Esophagus muscularis mucosa (tissue), 4 donors: ENCODE measurements around the gene MED26. TPM values are rescaled to one million over a fixed set of nuclear protein-coding genes. Genes with fewer than 3 reads are reported as not detected.

ENCODE experiments used
- DNase-seq: peaks from one replicate; pipeline ENCODE4 v3.0.0-alpha.2; 2017; ENCODE audit errors: extremely low spot score
- H3K27ac ChIP-seq, 4 donors: fragments of 200-600 bp; sonication (generic); replicated peaks in 1 of 4; 1 replicate in 3 of 4; 2 replicates in 1 of 4; pipeline ENCODE4 v1.5.1; 2016 to 2019; ENCODE audit warnings: mild to moderate bottlenecking in 1 of 4
- H3K27me3 ChIP-seq, 4 donors: fragments of 200-600 bp; sonication (generic); one replicate each; pipeline versions ENCODE4 v1.5.1 to v1.6.0; 2016 to 2019
- H3K36me3 ChIP-seq, 4 donors: fragments of 200-600 bp; sonication (generic); one replicate each; pipeline ENCODE4 v1.5.1; 2016 to 2019
- H3K4me1 ChIP-seq, 4 donors: fragments of 200-600 bp; sonication (generic); one replicate each; pipeline ENCODE4 v1.5.1; 2016 to 2019
- H3K4me3 ChIP-seq, 4 donors: fragments of 200-600 bp; sonication (generic); 1 replicate in 2 of 4; 2 replicates in 2 of 4; pipeline ENCODE4 v1.5.1; 2016 to 2019; ENCODE audit warnings: mild to moderate bottlenecking in 4 of 4, moderate library complexity in 1 of 4
- H3K9me3 ChIP-seq, 4 donors: fragments of 200-600 bp; sonication (generic); 1 replicate in 3 of 4; 2 replicates in 1 of 4; pipeline ENCODE4 v1.5.1; 2016 to 2019
- CTCF ChIP-seq, 3 experiments: fragments of 200-600 bp in 2 of 3; fragments of 450-650 bp in 1 of 3; sonication (generic) in 2 of 3; IDR thresholded peaks; one replicate each; pipeline ENCODE4 v1.5.1; 2017 to 2019; ENCODE audit warnings: antibody characterized with exemption in 3 of 3, mild to moderate bottlenecking in 2 of 3, moderate library complexity in 1 of 3
- EP300 ChIP-seq: sonication (generic); formaldehyde crosslinking; IDR thresholded peaks from one replicate; pipeline ENCODE4 v1.6.1; 2017; ENCODE audit warnings: antibody characterized with exemption
- POLR2A ChIP-seq: fragments of 450-650 bp; IDR thresholded peaks from one replicate; pipeline ENCODE4 v1.6.1; 2017; ENCODE audit warnings: antibody characterized with exemption, moderate library complexity, mild to moderate bottlenecking, low read depth
- POLR2AphosphoS5 ChIP-seq, 2 donors: sonication (generic); formaldehyde crosslinking; IDR thresholded peaks; one replicate each; pipeline ENCODE4 v1.6.1; 2017; ENCODE audit warnings: antibody characterized with exemption in 2 of 2
- WGBS: methylation state at CpG from one replicate; pipeline ENCODE4 v1.1.5; 2018; 5-methylcytosine and 5-hydroxymethylcytosine counted together
- intact Hi-C: fragments of 100-400 bp; cut with DNase I; formaldehyde crosslinking; loops from one replicate; pipeline ENCODE4 v1.15.1; 2023
- total RNA-seq, 4 donors: library from RNA; depleted of rRNA; stranded (reverse); fragments of >200 nt; gene quantifications; one replicate each; pipeline versions ENCODE4 v1.1.0 to v1.2.1, GENCODE V29; 2016

The MED26 gene
- total RNA-seq, 4 donors from 2014 or later = 4.2 to 11.7 (median 8.8) TPM

DNA sequence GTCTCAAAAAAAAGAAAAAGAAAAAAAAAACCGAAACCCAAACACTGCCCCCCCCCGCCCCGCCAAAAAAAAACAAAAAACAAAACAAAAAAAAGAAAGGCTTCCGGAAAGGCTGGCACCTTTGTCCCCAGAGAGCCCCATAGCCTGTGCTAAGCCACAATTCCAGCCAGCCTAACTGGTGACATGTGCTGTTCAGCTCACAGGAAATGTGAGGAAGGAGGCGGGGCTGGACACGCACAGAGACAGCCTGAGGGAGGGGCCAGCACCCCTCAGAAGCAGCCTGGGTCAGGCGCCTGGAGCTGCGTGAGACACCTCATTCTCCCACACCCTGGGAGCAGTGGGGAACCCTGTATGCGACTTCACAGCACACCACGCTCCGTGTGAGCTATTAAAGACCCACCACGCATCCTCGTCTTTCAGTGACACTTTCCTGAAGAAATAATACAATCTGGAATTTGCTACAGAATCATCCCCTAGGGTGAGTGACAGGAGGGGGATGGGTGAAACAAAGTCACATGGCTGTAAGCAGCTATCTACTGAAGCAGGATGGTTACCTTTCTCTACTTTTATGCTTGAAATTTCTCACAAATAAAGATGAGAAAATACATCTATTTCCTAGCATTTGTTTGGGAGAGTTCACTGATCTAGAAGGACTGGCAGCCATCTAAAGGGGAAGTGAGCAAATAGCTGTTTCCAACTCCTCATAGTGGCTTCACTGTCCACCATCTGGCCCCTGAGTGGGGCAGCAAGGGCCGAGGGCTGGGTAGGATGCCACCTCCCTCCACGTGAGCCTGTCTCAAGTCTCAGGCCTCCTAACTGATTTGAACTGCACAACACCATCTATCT is 43.5 kb downstream of the MED26 start:
- TF ChIP-seq POLR2AphosphoS5 (IDR thresholded peaks at IDR 0.05) (peak; percentile 61 to 79), POLR2A (peak; percentile 14), EP300 (no peak), CTCF (IDR thresholded peaks at IDR 0.05) (no peak)
- intact Hi-C loops = no loop called here
- peaks cover 82 to 97% (median 92%) of the 10 kb centered on the region in 4 donors for H3K4me1 ChIP-seq
- H3K9me3 ChIP-seq = no peaks in the 10 kb centered on the region
- no peaks in the 10 kb centered on the region for H3K27me3 ChIP-seq
- peak overlapping the region; percentile 12 to 42 (median 18) for H3K4me3 ChIP-seq
- 10% methylated on average over 13 of the region's 15 CpGs for WGBS
- DNase-seq = peak; percentile 95
- peaks cover 0 to 6% (median 0%) of the 10 kb centered on the region in 4 donors for H3K36me3 ChIP-seq
- peak overlapping the region; percentile 61 to 73 (median 64) for H3K27ac ChIP-seq

DNA sequence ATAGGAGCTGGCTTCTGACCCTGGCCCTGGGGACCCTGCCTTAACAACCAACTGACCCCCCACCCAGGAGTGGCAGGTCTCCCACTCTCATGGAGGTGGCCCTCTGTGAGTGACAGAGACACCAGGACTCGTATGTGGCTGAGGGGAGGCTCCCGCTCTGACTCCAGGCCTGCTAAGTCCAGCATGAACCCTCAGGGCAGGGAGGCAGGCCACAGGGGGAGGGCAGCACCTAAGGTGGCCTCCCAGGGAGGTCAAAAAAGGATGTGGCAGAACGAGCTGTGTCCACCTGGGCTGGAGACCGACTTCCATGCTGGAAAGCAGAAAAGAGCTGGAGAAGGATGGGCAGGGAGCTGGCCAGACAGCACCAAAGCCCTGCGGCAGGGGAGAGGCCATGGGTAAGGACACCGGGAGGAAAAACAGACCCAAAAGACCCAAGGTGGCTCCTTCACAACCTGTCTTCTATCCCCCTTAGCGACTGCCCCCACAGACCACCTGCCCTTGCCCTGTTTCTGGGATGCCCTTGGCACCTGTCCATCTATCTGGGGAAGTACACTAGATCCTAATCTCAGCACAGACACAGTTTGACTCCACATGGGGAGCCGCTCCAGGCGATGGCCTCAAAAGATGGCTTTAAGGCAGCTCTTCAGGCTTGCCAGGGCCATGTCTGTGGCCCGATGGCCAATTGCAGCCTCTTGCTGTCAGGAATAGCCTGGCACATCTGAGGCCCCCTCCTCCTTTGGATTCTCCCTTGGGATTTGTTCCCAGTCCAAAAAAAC is 45.3 kb downstream of the MED26 start:
- Histone ChIP-seq H3K4me3 (no peak overlapping the region), H3K9me3 (no peaks in the 10 kb centered on the region), H3K4me1 (peaks cover 66 to 88% (median 78%) of the 10 kb centered on the region in 4 donors), H3K36me3 (peaks cover 4 to 24% (median 16%) of the 10 kb centered on the region in 4 donors), H3K27me3 (no peaks in the 10 kb centered on the region), H3K27ac (peak overlapping the region; percentile 3 to 40 (median 29))
- 90% methylated on average over 8 of the region's 10 CpGs for WGBS
- TF ChIP-seq EP300 = no peak
- no peak for TF ChIP-seq POLR2AphosphoS5 (IDR thresholded peaks at IDR 0.05)
- TF ChIP-seq POLR2A = no peak
- intact Hi-C loops = no loop called here
- no peak for DNase-seq

DNA sequence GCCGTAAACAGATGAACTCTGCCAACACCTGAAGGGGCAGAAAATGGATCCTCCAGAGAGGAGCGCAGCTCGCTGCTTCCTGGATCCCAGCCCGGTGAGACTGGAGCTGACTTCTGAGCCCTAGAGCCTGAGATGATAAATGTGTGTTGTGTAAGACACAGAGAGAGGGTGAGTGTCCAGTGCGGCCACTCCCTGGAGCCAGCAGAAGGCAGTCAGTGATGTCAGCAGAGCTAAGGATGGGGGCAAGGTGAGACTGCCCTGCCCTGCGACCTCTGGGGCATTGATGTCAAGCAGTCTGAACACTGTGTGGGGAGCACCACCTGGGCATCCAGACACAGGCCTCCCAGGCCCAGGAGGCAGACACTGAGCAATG is 46.0 kb downstream of the MED26 start:
- no peak for DNase-seq
- intact Hi-C loops = no loop called here
- Histone ChIP-seq H3K4me1 (peaks cover 62 to 88% (median 72%) of the 10 kb centered on the region in 4 donors), H3K9me3 (no peaks in the 10 kb centered on the region), H3K36me3 (peaks cover 11 to 32% (median 24%) of the 10 kb centered on the region in 4 donors), H3K27me3 (no peaks in the 10 kb centered on the region), H3K27ac (peak overlapping the region; percentile 19 to 42 (median 40)), H3K4me3 (no peak overlapping the region)
- WGBS = 72% methylated on average over 4 of the region's 6 CpGs
- TF ChIP-seq POLR2A (no peak), CTCF (IDR thresholded peaks at IDR 0.05) (no peak), POLR2AphosphoS5 (IDR thresholded peaks at IDR 0.05) (no peak), EP300 (no peak)

DNA sequence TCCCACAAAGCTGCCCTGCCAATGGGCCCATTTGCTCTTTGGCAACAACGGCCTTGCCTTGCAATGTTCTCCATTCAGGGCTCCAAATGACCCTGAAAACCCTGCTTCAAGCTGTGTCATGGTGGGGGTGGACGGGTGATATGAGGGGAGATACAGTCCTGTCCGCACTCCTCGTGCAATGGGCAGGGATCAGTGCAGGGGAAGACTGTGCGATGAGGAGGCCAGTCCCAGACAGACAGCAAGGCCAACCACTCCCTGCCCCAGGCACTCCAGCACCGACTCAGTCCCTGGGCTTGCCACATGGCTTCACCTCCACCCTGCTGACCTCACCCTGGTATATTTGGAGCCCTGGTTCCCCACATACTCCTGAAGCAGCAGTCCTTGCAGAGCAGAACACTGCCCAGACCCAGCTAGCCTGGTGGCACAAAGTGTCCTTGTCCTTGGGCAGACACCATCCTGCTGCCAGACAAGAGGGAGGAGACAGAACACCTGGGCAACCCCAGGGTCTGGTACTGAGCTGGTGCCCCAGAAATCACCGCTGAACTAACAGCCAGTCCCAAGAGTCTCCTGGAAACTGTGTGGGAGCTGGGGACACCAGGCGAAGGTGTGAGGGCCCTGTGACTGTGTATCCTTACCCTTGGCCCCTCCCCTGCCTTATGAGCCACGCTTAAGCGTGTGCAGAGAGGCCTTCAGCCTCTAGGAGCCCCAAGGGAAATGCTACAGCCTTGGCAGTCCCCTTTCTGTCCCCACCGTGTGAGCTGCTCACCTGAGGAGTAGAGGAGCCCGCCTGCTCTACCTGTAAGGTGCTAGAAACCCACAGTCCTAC is 46.6 kb downstream of the MED26 start:
- peaks cover 17 to 38% (median 29%) of the 10 kb centered on the region in 4 donors for H3K36me3 ChIP-seq
- 87% methylated on average over 7 of the region's 12 CpGs for WGBS
- no peak overlapping the region for H3K4me3 ChIP-seq
- no peak for DNase-seq
- TF ChIP-seq POLR2AphosphoS5 (IDR thresholded peaks at IDR 0.05) (no peak), EP300 (no peak)
- peaks cover 56 to 88% (median 68%) of the 10 kb centered on the region in 4 donors for H3K4me1 ChIP-seq
- intact Hi-C loops = no loop called here
- no peaks in the 10 kb centered on the region for H3K27me3 ChIP-seq
- H3K9me3 ChIP-seq = no peaks in the 10 kb centered on the region
- H3K27ac ChIP-seq = peak overlapping the region in 3 of 4 donors; percentile 39 to 42 (median 40)

DNA sequence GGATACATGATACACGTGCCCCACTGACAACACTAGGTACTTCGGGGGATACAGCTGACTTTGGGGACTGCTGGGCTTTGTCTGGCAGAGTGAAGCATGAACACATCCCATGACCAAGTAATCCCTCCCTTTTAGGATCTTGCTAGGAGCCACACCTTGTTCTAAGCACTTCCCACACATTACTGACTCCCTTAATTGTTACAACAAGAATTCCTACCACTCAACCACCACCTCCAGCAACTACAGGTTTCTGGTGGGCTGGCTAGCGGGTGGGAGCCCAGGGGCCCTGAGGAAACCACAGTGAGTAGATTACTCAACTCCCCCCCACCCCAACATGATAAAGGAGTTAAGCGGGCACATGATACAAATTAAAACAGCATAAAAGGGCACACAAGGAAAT is 48.6 kb downstream of the MED26 start:
- H3K4me1 ChIP-seq = peaks cover 45 to 90% (median 59%) of the 10 kb centered on the region in 4 donors
- H3K9me3 ChIP-seq = no peaks in the 10 kb centered on the region
- no peak for DNase-seq
- H3K27me3 ChIP-seq = no peaks in the 10 kb centered on the region
- no peak overlapping the region for H3K27ac ChIP-seq
- H3K4me3 ChIP-seq = no peak overlapping the region
- intact Hi-C loops = no loop called here
- no peak for TF ChIP-seq EP300
- TF ChIP-seq POLR2A = no peak
- no peak for TF ChIP-seq CTCF (IDR thresholded peaks at IDR 0.05)
- WGBS = 83% methylated on average over 4 of the region's 4 CpGs
- peaks cover 28 to 56% (median 43%) of the 10 kb centered on the region in 4 donors for H3K36me3 ChIP-seq
